Measurements from ENCODE around the gene COL4A3. TPM values are rescaled to one million over a fixed set of nuclear protein-coding genes. Genes with fewer than 3 reads are reported as not detected.
A peak's percentile ranks its signal among the peaks of the same experiment; 100 is the strongest.
"Not testable (repeated sequence)": the region's sequence is repeated elsewhere in the genome, so short reads cannot be mapped to it uniquely, and the experiment has no call there.

COL4A3 gene
- total RNA-seq, 1 donor from 2014 or later, result 16.0 TPM

DNA sequence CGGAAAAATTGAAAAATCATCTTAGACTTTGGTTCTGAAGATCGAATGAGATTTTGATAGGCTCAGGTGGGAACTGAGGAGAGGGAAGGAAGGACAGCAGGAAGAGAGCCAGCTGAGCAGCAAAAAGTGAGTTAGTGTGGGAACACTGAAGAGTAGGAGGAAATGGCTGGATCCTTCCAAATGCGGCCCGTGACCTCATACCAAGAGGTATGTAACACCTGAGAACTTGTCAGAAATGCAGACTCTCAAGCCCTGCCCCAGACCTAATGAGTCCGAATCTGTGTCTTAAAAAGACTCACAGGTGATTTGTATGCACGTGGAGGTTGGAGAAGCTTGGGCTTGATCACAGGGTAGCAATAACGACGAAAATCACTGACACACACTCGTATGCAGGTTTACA is 42.0 kb downstream of the COL4A3 start:
- no peak for DNase-seq (ENCODE audit: low spot score)

- no peak for DNase-seq (ENCODE audit: low spot score)
These were observed 43.1 kb downstream of the COL4A3 start for GRCh38 chr2:227207573-227207972.

GRCh38 chr2:227214622-227215041 is 50.2 kb downstream of the COL4A3 start:
- DNase-seq (ENCODE audit: low spot score), result no peak

DNA sequence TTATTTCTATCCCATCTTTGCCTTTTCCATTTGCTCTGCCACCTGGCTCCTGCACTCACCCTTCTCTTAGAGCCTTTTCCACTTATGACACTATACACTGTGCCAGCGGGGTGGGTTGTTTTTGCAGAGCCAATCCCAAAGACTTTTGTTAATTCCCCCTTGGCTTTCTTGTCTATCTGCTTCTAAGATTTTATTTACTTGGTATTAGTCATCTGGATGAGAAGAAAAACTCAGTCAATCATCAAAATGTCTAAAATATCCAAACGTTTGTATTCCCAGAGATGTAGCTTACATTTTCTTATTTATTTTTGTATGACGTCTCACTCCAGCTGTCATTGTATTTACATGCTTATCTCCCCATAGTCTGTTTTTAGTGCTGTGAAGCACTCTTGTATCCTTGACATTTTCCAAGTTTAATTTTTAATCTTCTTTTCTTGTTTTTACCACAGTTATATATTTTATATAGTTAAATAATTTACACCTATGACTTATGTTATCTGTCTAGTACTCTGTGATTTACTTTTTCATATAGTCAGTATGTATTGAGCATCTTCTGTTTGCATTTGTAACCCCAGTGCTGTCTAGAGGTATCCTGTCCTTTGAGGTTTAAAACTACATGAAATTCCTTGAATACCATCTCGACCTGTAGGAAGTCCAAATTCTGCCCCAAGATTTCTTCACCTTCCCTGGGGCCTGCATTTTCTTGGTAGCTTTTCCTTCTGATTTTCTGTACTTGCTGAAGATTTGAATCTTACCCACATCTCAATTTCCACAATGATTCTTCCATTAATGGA is 55.1 kb downstream of the COL4A3 start:
- DNase-seq (ENCODE audit: low spot score), result no peak

GRCh38 chr2:227221120-227221519 is 56.7 kb downstream of the COL4A3 start:
- no peak for DNase-seq (ENCODE audit: low spot score)

GRCh38 chr2:227222292-227222691 is 57.9 kb downstream of the COL4A3 start:
- DNase-seq (ENCODE audit: low spot score), result no peak

- not testable (repeated sequence) for DNase-seq (ENCODE audit: low spot score)
These were observed 61.2 kb downstream of the COL4A3 start for GRCh38 chr2:227225641-227226040.

DNA sequence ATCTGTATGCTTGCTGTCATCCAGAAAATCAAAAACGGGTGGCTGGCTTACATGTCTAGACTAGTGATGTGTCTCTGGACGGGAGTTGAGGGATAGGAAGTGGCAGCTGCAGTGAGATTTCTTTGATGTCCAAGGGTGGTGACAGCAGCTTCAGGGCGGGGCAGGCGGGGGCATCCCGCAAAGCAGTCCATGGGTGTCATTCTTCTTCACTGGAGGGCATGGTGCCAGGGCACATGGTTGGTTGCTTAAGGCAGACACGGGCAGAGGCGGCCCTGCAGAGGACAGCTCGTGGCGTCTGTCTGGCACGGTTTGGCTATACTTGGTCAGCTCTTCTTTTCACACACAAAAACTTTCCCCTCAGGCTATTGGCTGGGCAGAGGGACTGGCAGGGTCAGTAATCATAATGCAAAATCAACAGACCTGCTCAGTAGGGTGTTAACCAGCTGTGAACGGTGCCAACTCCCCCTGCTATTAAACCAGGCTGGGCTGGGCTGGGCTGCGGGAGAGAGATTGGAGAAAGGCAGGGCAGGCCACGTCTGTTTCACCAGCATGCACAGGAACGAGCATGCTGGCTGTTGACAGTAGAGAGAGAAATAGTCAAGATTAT is 63.7 kb downstream of the COL4A3 start:
- peak; percentile 22 for DNase-seq (ENCODE audit: low spot score)

DNA sequence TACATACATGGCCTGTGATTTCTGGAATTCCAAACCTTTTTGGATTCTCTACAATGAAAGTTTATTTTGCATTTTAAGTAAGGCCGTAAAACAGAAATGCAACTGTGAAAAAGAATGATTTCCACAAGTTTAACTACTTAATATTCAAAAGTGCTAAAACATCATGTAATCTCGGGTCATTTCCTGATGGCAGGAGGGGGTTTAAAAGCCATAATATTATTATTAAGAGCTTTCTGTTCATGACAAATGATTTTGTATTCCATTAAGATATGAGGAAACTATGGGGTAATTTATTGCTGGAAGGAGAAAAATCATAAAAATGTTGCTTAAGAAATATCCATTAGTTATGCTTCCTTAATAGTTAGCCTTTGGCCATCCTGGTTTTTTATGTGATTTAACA is 65.7 kb downstream of the COL4A3 start:
- DNase-seq (ENCODE audit: low spot score), result no peak

DNA sequence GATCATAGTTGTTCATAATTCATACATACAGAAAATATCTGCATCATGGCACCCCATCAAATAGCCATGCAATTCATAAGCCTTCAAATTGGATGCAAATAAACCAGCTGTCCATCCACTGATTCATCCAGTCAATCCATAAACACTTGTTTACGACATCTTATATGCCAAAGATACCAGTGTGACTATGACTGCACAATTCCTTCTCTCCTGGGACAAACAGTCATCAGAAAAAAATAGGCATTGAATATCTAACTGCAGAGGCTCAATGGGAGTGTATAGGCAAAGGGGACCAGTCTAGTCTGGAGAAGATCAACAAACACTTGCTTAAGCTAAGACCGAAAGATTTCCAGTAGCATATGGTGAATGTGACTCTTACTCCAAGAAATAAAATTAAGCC is 70.0 kb downstream of the COL4A3 start:
- DNase-seq (ENCODE audit: low spot score), result no peak

DNA sequence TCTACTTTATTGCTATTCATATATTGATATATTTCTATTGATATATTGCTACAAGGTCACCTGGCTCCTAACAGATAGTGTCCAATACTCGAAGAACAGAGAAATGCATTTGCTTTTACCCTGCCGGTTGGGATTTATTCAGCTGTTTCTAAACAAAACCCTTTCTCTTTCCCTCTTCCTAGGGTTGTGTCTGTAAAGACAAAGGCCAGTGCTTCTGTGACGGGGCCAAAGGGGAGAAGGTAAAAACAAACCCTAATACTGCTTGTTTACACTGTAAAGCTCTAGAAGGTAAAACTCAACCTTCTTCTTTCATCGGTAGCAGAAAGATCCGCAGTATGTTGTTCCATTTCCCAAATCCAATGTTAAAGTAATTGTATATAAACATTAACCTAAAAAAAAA is 73.4 kb downstream of the COL4A3 start:
- no peak for DNase-seq (ENCODE audit: low spot score)

DNA sequence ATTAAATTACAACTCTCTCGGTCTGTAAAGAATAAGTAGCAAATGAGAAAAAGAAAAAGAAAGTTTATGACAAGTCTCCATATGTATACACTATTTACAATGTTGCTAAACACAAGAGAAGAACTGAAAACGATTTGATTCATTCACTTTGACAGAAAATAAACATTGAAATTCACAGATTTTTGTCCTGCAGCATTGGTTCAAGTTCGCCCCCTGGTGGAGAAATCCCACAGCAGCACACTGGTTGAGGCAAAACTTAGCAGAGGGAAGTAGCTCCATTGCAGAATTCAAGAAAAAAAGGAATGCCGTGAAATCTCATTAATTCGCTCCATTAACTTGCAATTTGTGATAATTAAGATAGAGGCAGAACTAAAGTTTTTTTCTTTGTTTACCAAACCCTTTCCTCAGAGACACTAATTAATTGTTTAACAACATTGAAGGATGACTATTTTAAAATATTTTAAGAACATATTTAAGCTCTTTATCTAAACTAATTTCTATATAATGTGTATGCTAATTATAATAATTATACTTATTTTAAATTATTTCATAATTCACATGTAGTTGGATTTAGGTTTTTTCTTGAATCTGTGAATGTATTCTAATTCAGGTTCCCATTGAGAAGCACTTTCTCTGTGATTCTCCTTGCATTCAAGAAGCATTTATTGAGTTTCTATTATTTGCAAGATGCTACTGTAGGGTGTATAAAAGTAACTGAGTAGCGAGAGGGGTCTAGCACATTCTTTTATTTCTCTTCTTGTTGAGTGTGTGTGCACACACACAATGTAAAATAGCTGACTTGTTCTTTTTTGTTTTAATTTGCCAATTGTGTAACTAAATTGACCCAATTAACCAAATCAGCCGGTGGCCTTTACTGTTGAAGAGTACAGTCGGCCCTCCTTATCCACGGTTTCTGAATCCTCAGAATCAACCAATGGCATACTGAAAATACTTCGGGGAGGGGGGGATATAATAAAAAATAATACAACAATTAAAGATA is 74.1 kb downstream of the COL4A3 start:
- peak; percentile 72 for DNase-seq (ENCODE audit: low spot score)

DNA sequence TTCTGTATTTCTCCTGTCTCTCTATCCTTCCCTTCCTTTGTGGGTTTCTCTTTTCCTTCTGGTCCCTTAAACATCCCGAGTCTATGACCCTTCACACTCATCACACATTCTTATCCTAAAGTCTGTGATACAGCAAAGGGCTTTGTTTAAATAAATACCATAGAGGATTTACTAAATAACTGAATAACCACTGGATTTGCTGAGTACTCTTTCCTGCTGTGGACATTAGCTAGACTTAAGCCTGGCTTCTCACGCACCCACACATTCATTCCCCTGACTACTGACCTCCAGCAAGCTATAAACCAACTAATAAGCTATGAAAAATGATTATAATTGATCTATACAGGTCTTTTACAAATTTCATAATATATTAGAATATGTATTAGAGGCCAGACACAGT is 76.6 kb downstream of the COL4A3 start:
- DNase-seq (ENCODE audit: low spot score), result no peak

- no peak for DNase-seq (ENCODE audit: low spot score)
These were observed 84.5 kb downstream of the COL4A3 start for GRCh38 chr2:227248876-227249275.

- DNase-seq (ENCODE audit: low spot score), result no peak
These were observed 88.4 kb downstream of the COL4A3 start for GRCh38 chr2:227252831-227253230.

DNA sequence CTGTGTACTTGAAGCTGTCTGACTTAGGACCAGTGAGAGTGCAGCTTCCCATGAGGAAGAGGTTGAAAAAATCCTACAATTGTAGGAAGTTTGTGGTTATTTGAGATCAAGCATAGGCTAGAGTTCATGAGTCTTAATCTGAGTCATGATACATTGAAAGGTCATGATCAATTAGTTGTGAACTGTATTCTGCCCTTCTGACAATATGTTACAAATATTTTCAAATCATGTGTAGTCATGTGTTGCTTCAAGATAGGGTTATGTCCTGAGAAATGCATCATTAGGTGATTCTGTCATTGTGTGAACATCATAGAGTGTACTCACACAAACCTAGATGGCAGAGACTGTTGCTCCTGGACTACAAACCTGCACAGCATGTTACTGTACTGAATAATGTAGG is 92.2 kb downstream of the COL4A3 start:
- DNase-seq (ENCODE audit: low spot score), result no peak

DNA sequence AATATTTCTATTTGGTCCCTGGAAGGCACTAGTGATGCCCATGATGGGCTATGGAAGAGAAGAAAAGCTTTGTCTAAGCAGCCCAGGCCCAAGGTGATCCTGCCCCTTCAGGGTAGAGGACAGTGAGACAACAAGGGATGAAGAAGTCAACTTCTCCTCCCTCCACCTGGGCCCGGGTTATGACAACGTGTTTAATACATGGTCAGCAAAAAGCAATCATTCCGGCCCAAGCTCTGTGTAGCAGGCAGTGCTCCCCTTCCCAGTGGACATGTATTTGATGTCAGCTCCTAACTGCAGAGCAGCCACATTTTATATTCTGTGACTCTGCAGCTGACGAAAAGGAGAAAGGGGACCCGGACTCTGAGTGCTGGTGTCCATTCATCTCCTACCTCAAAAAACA is 93.4 kb downstream of the COL4A3 start:
- DNase-seq (ENCODE audit: low spot score), result no peak

DNA sequence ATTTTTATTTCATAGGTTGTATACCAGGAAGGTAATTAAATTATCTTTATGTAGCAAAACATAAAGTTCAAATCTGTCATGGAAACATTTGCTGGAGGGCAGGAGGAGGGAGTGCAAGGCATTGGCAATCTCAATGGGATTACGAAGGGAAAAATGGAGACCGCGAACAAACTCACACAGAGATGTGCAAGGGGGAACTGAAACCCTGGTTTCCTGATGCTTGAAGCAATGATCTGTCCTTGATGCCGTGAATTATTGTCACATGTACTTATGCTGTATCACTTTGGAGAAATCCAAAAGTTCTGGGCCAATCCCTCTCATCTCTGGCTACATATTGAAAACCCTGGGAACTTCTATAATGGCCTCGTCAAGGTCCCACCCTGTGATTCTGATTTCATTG is 95.6 kb downstream of the COL4A3 start:
- DNase-seq (ENCODE audit: low spot score), result no peak

GRCh38 chr2:227267410-227268115 is 103.1 kb downstream of the COL4A3 start:
- DNase-seq (ENCODE audit: low spot score), result no peak

GRCh38 chr2:227280895-227281294 is 116.5 kb downstream of the COL4A3 start:
- DNase-seq (ENCODE audit: low spot score), result no peak

GRCh38 chr2:227285741-227286236 is 121.4 kb downstream of the COL4A3 start:
- no peak for DNase-seq (ENCODE audit: low spot score)
